ENCODE data around the gene CEP112. TPM values are rescaled to one million over a fixed set of nuclear protein-coding genes. Genes with fewer than 3 reads are reported as not detected.

Gene CEP112
- total RNA-seq, 1 experiment from 2014 or later, result 6.1 TPM

DNA sequence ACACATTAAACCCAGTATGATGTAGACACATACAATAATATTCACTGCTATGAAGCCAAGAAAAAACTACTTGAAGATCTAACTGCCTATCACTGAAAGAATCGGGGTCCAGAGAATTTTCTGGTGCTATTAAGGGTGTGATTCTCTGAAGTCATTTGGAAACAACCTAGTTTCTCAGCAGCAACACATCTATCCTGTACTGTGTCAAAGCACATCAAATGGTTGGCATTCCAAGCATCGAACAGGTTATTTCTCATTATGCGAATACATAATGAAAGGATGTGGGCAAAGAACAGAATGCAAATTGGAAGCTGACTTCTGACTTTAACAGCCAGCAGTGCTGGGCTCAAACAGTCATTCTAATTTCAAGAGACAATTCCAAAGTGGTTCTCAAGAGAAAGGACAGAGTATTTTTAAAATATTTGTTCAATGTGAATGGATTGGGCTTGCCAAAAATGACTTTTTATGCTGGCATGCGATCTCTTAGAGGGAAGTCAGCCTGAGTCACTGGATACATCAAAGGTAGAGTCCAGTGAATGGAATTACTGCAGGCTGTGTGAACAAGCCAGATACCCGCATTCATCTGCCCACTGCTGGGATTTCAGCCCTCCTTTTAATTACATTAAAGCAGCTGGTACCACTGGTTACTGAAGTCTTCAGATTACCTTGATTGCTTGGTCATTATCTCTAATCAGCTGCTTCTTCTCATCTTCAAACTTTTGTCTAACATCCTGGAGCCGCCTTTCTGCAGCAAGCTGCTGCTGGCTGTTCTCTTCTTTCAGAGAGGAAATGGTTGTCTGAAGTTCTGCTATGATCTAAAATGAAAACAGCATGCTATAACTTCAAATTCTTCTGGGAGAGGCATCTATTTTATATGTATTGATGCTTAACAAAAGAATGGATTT lies 449.3 kb downstream of the CEP112 start (continued):
- TF ChIP-seq, protein P1, sequence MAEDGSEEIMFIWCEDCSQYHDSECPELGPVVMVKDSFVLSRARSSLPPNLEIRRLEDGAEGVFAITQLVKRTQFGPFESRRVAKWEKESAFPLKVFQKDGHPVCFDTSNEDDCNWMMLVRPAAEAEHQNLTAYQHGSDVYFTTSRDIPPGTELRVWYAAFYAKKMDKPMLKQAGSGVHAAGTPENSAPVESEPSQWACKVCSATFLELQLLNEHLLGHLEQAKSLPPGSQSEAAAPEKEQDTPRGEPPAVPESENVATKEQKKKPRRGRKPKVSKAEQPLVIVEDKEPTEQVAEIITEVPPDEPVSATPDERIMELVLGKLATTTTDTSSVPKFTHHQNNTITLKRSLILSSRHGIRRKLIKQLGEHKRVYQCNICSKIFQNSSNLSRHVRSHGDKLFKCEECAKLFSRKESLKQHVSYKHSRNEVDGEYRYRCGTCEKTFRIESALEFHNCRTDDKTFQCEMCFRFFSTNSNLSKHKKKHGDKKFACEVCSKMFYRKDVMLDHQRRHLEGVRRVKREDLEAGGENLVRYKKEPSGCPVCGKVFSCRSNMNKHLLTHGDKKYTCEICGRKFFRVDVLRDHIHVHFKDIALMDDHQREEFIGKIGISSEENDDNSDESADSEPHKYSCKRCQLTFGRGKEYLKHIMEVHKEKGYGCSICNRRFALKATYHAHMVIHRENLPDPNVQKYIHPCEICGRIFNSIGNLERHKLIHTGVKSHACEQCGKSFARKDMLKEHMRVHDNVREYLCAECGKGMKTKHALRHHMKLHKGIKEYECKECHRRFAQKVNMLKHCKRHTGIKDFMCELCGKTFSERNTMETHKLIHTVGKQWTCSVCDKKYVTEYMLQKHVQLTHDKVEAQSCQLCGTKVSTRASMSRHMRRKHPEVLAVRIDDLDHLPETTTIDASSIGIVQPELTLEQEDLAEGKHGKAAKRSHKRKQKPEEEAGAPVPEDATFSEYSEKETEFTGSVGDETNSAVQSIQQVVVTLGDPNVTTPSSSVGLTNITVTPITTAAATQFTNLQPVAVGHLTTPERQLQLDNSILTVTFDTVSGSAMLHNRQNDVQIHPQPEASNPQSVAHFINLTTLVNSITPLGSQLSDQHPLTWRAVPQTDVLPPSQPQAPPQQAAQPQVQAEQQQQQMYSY (CRISPR knock-in tag; IDR thresholded peaks at IDR 0.05), result no peak
- TF ChIP-seq, protein P2, sequence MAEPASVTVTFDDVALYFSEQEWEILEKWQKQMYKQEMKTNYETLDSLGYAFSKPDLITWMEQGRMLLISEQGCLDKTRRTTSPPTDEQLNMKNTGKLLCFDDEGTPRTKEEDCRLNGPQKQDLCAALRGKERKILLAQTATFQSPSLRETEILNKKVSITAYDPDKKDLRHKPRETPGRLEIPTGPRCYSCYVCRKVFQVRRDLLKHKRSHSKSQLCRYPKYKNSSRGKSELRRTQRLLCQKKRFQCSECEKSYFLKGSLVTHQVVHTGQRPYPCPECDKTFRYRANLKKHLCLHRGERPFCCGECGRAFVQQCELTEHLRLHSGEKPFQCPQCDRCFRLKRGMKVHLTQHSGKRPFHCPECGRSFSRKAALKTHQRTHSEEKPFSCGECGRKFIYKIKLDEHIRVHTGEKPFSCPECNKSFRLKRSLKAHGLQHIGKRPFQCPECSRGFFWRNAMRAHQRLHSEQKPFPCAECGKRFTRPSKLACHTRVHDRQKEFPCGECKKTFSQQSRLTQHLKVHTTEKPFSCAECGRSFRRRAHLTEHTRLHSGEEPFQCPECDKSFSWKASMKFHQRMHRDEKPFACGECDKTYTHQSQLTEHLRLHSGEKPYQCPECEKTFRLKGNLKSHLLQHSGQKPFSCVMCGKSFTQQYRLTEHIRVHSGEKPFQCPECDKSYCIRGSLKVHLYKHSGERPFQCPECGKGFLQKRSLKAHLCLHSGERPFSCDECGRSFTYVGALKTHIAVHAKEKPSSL (CRISPR knock-in tag; conservative IDR thresholded peaks at IDR 0.05), result no peak
- no peak for TF ChIP-seq NR1H2 (CRISPR knock-in tag; IDR thresholded peaks at IDR 0.05)

DNA sequence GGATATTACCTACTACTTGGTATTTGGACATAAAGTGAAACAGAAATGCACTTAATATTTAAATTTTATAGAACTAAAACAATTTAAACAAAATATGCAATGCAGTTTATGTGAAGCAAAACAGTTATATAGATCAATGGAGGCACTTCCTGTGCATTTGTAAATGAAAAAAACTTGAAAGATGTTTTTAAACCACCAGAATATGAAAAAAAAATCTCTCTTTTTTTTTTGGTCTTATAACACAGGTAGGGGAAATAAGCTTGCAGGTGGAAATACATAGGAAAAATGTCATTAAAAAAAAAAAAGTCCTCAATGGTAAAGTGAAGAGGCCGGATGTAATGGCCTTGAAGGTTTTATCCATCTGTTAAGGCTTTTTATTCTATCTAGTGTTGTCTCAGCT lies 450.2 kb downstream of the CEP112 start:
- ChIA-PET POLR2A (no interaction called here), CTCF (interaction anchor here (0.6 kb wide), 1 partner anchor 9 kb away, joined by 3 read pairs; no protein-coding TSS in a partner anchor)
- peaks cover 22% of the 10 kb centered on the region for H3K4me1 Mint-ChIP-seq
- peaks cover 10% of the 10 kb centered on the region for H3K36me3 Mint-ChIP-seq
- no peak overlapping the region for H3K27ac Mint-ChIP-seq
- no peak overlapping the region for H3K4me3 Mint-ChIP-seq
- H3K9me3 Mint-ChIP-seq, result peaks cover 7% of the 10 kb centered on the region
- ATAC-seq (no peak), DNase-seq (ENCODE audit: low spot score) (no peak)
- H3K27me3 Mint-ChIP-seq (ENCODE audit: low read depth), result no peaks in the 10 kb centered on the region
- TF ChIP-seq SP1 (CRISPR knock-in tag; conservative IDR thresholded peaks at IDR 0.05) (no peak), ZNF121 (CRISPR knock-in tag; IDR thresholded peaks at IDR 0.05) (no peak), GRHL2 (CRISPR knock-in tag; IDR thresholded peaks at IDR 0.05; ENCODE audit: insufficient replicate concordance, severe bottlenecking) (no peak), GTF2I (CRISPR knock-in tag; conservative IDR thresholded peaks at IDR 0.05) (no peak), JUN (CRISPR knock-in tag; IDR thresholded peaks at IDR 0.05) (no peak)
- TF ChIP-seq, protein P3, sequence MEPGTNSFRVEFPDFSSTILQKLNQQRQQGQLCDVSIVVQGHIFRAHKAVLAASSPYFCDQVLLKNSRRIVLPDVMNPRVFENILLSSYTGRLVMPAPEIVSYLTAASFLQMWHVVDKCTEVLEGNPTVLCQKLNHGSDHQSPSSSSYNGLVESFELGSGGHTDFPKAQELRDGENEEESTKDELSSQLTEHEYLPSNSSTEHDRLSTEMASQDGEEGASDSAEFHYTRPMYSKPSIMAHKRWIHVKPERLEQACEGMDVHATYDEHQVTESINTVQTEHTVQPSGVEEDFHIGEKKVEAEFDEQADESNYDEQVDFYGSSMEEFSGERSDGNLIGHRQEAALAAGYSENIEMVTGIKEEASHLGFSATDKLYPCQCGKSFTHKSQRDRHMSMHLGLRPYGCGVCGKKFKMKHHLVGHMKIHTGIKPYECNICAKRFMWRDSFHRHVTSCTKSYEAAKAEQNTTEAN (CRISPR knock-in tag; IDR thresholded peaks at IDR 0.05), result no peak
- TF ChIP-seq, protein P4, sequence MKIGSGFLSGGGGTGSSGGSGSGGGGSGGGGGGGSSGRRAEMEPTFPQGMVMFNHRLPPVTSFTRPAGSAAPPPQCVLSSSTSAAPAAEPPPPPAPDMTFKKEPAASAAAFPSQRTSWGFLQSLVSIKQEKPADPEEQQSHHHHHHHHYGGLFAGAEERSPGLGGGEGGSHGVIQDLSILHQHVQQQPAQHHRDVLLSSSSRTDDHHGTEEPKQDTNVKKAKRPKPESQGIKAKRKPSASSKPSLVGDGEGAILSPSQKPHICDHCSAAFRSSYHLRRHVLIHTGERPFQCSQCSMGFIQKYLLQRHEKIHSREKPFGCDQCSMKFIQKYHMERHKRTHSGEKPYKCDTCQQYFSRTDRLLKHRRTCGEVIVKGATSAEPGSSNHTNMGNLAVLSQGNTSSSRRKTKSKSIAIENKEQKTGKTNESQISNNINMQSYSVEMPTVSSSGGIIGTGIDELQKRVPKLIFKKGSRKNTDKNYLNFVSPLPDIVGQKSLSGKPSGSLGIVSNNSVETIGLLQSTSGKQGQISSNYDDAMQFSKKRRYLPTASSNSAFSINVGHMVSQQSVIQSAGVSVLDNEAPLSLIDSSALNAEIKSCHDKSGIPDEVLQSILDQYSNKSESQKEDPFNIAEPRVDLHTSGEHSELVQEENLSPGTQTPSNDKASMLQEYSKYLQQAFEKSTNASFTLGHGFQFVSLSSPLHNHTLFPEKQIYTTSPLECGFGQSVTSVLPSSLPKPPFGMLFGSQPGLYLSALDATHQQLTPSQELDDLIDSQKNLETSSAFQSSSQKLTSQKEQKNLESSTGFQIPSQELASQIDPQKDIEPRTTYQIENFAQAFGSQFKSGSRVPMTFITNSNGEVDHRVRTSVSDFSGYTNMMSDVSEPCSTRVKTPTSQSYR (CRISPR knock-in tag; IDR thresholded peaks at IDR 0.05), result no peak
- TF ChIP-seq, protein P5, sequence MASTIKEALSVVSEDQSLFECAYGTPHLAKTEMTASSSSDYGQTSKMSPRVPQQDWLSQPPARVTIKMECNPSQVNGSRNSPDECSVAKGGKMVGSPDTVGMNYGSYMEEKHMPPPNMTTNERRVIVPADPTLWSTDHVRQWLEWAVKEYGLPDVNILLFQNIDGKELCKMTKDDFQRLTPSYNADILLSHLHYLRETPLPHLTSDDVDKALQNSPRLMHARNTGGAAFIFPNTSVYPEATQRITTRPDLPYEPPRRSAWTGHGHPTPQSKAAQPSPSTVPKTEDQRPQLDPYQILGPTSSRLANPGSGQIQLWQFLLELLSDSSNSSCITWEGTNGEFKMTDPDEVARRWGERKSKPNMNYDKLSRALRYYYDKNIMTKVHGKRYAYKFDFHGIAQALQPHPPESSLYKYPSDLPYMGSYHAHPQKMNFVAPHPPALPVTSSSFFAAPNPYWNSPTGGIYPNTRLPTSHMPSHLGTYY (CRISPR knock-in tag; IDR thresholded peaks at IDR 0.05), result no peak
- TF ChIP-seq, protein P6, sequence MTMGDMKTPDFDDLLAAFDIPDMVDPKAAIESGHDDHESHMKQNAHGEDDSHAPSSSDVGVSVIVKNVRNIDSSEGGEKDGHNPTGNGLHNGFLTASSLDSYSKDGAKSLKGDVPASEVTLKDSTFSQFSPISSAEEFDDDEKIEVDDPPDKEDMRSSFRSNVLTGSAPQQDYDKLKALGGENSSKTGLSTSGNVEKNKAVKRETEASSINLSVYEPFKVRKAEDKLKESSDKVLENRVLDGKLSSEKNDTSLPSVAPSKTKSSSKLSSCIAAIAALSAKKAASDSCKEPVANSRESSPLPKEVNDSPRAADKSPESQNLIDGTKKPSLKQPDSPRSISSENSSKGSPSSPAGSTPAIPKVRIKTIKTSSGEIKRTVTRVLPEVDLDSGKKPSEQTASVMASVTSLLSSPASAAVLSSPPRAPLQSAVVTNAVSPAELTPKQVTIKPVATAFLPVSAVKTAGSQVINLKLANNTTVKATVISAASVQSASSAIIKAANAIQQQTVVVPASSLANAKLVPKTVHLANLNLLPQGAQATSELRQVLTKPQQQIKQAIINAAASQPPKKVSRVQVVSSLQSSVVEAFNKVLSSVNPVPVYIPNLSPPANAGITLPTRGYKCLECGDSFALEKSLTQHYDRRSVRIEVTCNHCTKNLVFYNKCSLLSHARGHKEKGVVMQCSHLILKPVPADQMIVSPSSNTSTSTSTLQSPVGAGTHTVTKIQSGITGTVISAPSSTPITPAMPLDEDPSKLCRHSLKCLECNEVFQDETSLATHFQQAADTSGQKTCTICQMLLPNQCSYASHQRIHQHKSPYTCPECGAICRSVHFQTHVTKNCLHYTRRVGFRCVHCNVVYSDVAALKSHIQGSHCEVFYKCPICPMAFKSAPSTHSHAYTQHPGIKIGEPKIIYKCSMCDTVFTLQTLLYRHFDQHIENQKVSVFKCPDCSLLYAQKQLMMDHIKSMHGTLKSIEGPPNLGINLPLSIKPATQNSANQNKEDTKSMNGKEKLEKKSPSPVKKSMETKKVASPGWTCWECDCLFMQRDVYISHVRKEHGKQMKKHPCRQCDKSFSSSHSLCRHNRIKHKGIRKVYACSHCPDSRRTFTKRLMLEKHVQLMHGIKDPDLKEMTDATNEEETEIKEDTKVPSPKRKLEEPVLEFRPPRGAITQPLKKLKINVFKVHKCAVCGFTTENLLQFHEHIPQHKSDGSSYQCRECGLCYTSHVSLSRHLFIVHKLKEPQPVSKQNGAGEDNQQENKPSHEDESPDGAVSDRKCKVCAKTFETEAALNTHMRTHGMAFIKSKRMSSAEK (CRISPR knock-in tag; IDR thresholded peaks at IDR 0.05; ENCODE audit: borderline replicate concordance), result no peak
- TF ChIP-seq, protein P1 (CRISPR knock-in tag; IDR thresholded peaks at IDR 0.05), result no peak
- TF ChIP-seq, protein P7, sequence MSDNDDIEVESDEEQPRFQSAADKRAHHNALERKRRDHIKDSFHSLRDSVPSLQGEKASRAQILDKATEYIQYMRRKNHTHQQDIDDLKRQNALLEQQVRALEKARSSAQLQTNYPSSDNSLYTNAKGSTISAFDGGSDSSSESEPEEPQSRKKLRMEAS (CRISPR knock-in tag; IDR thresholded peaks at IDR 0.05), result no peak

Measured in WTC11 (cell line).